Measurements from ENCODE around the gene RB1.
A peak's percentile ranks its signal among the peaks of the same experiment; 100 is the strongest.
"Not testable (repeated sequence)": the region's sequence is repeated elsewhere in the genome, so short reads cannot be mapped to it uniquely, and the experiment has no call there.

RB1 gene

DNA sequence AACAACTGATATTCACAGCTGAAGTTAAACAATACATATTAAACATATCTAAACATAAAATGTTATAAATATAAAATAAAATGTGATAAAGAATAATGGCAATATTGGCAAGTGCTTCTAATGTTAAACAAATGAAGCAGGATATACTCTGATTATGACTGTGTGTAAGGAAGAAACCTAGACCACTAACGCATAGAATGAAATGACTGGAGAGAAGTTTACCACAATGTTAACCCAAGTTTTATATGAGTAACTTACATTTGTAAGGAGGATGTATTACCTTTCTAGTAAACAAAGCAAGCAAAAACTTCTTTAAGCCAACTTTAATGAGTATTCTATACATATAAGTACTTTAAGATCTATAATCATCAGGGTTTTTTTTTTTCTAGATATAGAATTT, 43.0 kb downstream of the RB1 start:
- DNase-seq: no peak

DNA sequence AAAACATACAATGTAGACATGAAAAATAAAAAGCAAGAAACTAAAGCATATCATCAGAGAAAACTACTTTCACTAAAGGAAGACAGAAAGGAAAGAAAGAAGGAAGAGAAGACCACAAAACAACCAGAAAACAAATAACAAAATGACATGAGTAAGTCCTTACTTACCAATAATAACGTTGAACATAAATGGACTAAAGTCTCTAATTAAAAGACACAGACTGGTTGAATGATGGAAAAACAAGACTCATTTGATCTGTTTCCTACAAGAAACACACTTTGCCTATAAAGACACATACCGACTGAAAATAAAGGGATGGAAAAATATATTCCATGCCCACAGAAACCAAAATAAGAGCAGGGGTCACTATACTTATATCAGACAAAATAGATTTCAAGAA, 46.0 kb downstream of the RB1 start:
- DNase-seq: no peak

DNA sequence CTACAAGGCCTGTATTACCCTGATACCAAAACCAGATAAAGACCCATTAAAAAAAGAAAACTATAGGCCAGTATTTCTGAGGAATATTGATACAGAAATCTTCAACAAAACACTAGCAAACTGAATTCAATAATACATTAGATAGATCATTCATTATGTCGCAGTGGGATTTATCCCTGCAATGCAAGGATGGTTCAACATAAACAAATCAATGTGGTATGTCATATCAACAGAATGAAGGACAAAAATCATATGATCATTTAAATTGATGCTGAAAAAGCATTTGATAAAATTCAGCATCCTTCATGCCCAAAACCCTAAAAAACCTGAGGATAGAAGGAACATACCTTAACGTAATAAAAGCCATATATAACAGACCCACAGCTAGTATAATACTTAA, 50.0 kb downstream of the RB1 start:
- no peak for DNase-seq

DNA sequence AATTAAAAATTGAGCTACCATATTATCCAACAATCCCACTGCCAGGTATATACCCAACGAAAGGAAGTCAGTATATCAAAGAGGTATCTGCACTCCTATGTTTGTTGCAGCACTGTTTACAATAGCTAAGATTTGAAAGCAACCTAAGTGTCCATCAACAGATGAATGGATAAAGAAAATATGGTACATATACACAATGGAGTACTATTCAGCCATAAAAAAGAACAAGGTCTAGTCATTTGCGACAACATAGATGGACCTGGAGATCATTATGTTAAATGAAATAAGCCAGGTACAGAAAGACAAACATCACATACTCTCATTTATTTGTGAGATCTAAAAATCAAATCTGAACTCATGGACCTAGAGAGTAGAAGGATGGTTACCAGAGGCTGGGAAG, 52.0 kb downstream of the RB1 start:
- DNase-seq: not testable (repeated sequence)

DNA sequence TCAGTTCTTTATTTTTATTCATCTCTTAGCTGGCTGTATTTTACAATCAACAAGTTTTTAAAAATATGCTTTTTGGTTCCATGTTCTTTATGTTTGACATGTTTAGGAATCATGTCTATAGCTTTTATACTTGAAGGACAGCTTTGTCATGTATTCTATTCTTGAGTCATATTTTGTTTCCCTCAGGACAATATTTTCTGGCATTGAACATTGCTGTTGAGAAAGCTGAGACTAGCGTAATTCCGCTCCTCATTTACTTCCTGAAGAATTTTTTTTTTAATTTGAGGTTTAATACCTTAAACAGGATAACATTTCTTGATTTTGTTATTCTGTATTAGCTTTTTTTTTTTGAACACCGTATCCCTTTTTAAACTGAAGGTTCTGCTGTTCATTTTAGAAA, 53.2 kb downstream of the RB1 start:
- DNase-seq: no peak

DNA sequence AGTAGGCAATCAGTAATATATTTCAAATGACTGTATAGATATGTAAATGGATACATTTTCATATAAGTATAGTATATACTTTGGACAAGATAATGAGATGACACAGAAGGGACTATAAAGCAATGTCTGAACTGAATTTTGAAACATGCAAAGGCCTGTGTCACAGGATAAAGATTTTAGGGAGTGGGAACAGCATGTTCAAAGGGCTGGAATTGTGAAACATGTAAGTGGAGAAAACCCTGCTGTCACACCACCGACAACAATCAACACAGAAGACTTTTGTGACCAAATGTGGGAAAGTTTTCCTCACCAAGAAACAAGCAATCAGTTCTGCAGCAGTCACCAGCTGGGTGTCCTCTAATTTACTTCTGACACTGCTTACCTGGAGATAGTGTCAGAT, 66.4 kb downstream of the RB1 start:
- no peak for DNase-seq

DNA sequence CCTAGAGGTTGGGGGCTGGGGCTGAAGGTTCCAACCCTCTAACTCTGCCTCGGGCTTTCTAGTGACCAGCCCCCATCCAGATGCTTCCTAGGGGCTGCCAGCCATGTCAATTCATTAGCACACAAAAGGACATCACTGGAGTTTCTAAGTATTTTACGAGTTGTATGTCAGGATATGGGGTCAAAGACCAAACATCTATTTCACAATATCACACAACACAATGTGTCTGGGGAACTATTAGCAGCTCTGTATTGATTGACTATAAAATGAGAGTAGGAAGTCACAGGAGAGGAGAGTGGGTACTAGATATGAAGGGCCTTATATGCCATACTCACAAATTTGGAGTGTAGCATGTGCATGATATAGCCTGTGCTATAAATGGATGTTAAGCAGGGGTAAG, 67.3 kb downstream of the RB1 start:
- no peak for DNase-seq

DNA sequence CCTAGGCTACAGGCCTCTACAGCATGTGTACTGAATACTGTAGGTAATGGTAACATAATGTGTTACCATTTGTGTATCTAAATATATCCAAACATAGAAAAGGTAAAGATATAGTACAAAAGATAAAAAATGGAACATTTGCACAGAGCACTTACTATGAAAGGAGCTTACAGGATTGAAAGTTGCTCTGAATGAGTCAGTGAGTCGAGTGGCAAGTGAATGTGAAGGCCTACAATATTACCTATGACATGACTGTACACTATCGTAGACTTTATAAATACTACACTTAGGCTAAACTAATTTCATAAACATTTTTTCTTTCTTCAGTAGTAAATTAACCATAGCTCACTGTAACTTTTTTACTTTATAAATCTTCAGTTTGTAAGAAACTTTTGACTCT, 74.3 kb downstream of the RB1 start:
- no peak for DNase-seq

DNA sequence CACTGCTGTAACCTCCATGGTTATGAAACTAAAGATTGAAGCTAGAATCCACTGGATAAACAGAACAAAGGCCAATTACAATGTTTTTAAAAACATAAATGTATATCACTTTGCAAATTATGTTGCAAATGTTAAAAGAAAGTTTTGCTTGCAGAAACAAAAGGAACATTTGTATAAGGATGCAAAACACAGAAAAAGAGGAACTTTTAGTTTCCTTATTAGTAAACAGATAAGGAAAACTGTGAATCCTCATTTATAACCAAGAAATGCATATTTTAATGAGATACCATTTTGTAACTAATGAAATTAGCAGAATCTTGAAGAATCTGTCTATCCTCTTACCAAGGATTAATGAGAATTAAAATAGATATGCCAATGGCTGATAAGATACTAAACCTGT, 77.0 kb downstream of the RB1 start:
- DNase-seq: no peak

DNA sequence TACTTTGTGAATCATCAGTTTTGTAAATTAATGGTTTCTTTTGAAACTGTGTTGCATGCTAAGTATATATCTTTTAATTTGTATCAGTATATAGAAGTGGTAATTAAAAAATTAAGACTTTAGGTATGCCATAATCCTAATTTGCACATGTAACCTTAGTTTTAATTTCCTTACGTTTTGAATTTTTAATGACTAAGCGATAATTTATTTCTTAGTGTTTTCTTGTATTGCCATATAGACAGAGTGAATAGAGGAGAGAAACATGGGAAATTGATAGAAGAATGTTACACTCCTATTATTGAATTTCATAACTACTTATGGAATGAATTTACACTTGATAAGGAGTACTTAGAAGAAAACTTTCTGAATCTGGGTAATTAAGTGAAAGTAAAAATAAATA, 79.8 kb downstream of the RB1 start:
- no peak for DNase-seq

DNA sequence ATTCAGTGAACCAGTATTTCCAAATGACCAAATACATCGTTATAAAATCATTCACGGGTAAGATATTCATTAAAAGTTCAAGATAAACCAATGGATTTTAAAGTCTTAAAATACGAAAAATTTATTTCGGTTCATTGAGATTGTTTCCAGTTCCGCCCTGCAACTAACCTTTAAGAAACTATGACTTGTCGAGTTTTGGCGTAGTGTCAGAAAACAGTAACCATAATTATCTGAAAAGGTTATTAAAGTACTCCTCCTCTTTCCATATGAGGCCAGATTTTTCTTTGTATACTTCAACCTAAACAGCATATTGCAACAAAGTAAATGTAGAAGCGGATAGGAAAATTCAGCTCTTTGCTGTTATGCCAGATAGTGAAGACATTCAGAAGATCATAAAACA, 83.3 kb downstream of the RB1 start:
- DNase-seq: no peak

DNA sequence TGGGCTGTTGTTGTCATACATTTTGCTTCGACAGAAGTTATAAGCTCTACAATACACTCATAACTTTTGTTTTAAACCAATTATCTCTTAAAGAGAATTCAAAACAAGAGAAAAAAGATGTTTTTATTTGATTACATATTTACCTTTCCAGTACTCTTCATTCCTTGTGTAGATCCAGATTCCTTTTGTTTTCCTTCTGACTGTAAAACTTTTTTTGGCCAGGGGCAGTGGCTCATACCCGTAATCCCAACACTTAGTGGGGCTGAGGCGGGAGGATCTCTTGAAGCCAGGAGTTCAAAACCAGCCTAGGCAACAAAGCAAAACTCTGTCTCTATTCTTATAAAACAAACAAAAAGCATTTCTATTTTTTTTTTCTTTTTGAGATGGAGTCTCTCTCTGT, 87.7 kb downstream of the RB1 start:
- DNase-seq: no peak

DNA sequence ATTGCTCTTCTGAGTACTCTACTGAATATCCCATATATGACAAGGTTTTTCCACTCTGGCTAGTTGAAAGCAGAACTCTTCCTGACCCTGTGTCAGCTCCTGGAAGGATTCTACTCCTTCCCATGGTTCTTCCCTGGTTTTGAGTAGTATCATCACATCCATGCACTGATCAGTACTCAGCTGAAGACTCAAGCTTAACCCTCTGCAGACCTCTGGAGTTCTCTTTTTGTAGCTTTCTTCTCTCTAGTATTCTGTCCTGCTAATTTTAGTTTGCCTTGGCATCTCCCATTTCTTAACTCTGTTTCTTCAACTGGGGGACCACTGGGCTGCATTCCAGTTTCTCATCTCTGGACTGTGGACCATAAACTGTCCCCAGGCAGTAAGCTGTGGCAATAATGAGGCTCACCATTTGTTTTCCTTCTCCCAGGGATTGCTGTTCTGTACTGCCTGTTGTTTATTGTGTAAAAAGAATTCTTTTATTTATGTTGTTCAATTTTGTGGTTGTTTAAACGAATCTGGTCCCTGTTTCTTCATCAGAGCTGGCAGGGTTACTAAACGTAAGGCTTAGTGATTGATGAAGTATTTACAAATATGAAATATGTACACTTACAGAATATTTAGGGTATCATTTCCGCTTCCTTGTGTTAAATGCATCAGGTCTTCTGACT, 89.6 kb downstream of the RB1 start:
- DNase-seq: no peak

DNA sequence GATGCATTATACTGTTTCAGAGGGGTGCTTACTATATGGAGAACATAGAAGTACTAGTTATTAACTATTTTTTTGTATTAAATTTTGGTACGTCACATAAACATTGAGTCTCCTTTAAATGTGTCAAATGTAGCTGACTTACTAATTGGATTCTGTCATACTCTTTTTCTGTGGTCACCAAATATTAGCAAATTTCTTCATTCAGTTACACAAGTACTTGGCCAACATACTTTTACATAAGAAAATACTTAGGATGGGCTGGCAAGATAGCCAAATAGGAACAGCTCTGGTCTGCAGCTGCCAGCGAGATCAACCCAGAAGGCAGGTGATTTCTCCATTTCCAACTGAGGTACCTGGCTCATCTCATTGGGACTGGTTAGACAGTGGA, 90.1 kb downstream of the RB1 start:
- no peak for DNase-seq

DNA sequence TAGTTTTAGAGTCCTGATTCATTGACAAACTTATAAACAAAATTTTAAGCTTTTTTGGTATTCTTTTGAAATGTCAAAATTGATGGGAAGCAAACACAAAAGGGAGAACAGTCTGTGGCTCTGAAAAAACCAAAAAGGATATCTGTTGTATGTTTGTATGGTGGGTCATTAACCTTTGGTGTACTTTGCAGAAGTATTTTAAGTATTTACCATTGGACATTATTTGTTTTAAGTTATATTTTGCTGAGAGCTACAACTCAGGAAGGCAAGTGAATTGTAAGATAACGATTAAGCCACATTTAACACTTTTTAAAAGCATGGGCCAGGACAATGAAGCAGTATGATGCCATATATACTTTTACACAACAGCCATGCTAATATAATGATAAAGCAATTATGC, 94.2 kb downstream of the RB1 start:
- no peak for DNase-seq

DNA sequence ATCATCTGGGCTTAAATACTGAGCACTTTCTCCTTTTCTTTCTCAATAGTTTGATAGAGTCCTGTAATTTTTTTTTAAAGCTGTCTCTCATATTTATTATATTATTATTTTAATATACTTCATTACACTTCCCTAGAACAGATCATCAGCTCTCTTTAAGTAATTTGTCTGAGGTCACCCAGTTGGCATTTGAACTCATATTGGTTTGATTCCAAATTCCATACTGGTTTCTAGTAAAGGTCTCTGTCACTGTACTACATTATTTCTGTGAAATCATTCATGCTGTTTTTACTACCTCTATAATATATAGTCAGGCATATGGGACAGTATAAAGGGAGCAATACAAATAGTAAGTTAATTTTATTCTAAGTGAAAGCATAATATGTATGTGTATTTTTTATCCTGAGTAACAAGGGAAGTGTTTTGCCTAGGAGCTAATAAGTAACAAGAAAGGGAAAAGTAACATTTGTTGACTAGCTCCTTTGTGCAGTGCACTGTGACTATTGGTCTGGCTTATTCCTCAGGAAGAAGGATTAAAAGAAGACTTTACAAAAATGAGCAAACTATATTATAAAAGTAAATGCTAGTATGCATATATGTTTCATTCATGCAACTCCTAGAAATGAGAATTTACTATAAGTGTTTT, 95.0 kb downstream of the RB1 start:
- DNase-seq: no peak

DNA sequence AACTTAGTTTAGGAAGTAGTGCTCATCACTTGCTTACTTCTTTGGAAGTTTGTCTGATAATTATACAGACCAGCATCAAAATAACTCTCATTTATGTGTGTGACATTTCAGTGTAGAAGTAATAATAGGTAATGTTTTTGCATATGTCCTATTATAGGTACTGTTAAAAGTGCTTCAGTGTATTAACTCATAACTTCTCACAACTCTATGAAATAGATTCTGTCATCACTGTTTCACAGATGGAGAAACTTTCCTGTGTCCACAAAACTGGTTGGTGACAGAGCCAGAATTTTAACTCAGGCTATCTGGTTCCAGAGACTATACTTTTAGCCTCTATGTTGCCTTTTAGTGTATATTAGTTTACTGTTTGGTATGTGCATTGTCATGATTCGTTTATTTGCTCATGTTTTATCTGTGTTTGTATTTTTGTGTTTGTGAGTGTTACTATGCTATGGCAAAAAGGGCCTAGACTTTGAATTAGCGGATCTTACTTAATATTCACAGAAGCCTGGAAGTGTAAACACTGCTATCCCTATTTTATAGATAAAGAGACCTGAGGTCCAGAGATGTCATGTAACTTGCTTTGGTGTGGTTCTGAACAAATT, 96.6 kb downstream of the RB1 start:
- no peak for DNase-seq

DNA sequence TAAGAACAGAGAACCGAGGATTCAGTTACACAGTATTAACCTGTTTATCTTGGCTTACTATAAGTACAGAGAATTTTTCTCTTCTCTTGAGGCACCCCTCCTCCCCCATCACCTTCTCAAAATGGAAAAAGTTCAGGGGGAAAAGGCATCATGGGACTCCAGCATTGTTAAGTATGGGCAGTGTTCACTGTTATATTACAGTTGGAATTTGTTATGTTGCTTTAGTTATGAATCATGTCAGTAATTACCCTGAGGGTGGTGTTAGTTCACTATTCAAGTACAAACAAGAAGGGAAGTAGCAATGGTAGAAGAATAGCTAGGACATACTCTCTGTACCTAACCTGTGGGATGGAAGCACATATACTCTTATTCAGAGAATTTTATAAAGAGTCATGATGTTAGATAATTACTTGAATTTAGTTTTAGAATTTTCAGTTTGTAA, 97.3 kb downstream of the RB1 start:
- DNase-seq: no peak

DNA sequence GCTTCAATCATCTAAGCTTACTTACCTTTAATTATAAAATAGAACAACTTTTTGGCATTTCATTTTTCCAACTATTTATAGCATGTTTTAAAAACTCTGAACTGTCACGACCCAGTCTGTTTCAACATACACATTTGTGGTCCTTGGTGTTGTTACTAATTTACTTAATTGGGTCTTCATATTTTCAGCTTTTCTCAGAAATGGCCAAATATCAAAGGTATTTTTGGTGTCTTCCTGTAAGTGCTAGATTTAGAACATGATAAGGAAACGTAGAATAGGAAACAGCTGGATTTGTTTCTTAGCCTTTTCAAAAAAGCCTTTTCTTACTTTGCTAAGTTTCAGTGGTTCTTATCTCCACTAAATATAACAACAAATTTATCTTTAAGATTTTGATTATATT, 97.9 kb downstream of the RB1 start:
- no peak for DNase-seq

DNA sequence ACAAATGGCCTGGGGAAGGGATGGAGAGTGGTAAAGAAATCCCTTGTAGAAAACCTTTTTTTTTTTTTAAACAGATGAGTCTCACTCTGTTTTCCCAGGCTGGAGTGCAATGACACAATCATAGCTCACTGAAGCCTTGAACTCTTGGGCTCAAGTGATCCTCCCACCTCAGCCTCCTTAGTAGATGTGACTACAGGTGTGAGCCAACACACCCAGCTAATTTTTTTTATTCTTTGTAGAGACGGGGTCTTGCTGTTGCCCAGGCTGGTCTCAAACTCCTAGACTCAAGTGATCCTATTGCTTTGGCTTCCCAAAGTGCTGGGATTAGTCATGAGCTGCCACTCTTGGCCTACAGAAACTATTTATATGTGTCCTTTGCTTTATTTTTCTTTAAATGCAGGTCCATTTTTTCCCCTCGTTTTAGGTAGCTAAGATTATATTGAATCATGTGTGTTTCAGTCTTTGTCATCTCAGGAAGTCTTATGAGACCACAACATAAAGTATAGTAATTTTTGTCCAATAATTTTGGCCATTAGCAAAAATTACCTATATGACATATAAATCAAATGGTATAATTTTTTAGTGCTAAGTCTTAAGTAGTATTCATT, 98.9 kb downstream of the RB1 start:
- no peak for DNase-seq

DNA sequence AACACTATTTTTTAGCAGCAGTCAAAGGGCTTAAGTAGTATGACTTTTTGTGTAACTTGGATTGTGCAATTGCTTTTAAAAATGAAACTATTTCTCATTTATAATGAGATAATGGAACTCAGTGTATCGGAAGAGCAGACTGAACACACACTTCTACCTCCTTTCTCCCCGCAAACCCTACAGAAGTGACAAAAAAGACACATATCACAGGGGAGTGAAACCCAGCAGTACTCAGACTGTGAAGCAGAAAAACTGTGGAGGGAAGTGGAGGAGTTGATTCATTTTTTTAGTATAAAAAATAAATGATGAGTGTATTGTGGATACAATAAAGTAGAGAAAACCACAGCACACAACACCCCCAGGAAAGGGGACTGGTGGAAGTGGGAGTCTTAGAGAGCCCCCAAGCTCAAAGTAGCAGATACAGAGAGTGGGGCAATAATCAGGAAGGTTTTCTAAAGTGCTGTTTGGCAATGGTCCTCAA, 99.6 kb downstream of the RB1 start:
- DNase-seq: no peak

DNA sequence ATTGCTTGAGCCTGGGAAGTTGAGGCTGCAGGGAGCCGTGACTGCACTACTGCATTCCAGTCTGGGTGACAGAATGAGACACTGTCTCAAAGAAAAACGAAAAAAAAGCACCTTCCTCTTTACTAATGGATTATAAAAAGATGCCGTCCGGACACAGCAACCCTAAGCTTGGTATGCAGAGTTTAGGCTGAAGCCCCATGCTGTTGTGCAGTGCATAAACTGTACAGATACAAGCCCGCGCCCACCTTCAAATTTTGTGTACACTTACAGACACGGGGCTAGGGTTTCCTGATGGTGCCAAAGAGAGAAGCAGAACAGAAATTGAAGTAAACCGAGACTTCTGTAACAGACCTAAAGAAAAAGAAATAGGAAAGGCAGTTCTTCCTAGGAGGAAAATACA, 100.4 kb downstream of the RB1 start:
- peak in 1 of 58 donors; percentile 4 for DNase-seq

DNA sequence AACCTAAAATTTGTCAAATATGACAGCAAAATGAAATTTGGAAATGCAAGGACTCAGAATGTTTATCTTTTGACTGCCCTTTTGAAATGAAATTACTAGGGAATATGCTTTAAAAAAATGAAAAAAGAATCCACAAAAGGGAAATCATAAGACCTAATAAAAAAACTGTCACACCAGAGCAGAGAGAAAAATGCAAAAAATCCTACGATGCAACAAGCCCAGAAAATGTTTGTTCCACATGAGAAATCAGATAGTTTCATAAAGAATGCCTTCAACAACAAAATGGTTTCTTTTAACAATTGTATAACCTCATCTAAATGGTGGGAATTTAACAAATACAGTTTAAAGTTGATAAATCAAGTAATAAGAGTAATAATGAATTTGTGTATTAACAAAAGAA, 101.4 kb downstream of the RB1 start:
- no peak for DNase-seq

Measured in anterior cingulate cortex (tissue), 58 donors.